HCT116 (cell line): ENCODE results near the gene RPS6KA1. TPM values are rescaled to one million over a fixed set of nuclear protein-coding genes. Genes with fewer than 3 reads are reported as not detected.
A peak's percentile ranks its signal among the peaks of the same experiment; 100 is the strongest.

Experiments
- ATAC-seq: fragments of 200-7000 bp; cut with Tn5 transposase; 2 replicates; pipeline ENCODE4 v1.9.1; 2020; ENCODE audit warnings: mild to moderate bottlenecking, moderate library complexity
- BruUV-seq: library from RNA; stranded (reverse); fragments of 400-500 nt; replicated peaks from 2 replicates; lab custom pipeline; 2021; lab: Mats Ljungman, UMichigan
- CTCF ChIA-PET: fragments of 300-600 bp; sonication (Branson Sonifier 250); formaldehyde crosslinking; loops from one replicate; lab custom pipeline; 2021; ENCODE audit warnings: antibody characterized with exemption; lab: Charles Lee
- POLR2A ChIA-PET: fragments of 300-600, 350-600 bp; sonication (Branson Sonifier 250); formaldehyde crosslinking; loops from one replicate; lab custom pipeline; 2021; ENCODE audit warnings: antibody characterized with exemption; lab: Charles Lee
- RAD21 ChIA-PET, 2 experiments: fragments of 300-600 bp; sonication (Branson Sonifier 250); formaldehyde crosslinking; loops; one replicate each; lab custom pipeline; 2023; ENCODE audit warnings: low total read pairs in 2 of 2; ENCODE audit not compliant: uncharacterized antibody in 2 of 2, unreplicated experiment in 2 of 2, low non-redundant PET in 1 of 2; lab: Charles Lee
- DNase-seq: peaks from one replicate; pipeline ENCODE4 v3.0.0-alpha.2; 2010; ENCODE audit warnings: low read depth, low spot score
- H2AFZ ChIP-seq: fragments of 200-600 bp; shearing (Covaris generic), sonication (generic); 2 replicates; pipeline ENCODE4 v1.6.1; 2017; ENCODE audit warnings: low read depth, mixed run types, mixed read lengths, antibody characterized with exemption, low read length; ENCODE audit not compliant: poor library complexity, severe bottlenecking
- H3K27ac ChIP-seq: 2 replicates; pipeline ENCODE4 v1.5.1; 2012; ENCODE audit warnings: low read depth, low read length
- H3K27me3 ChIP-seq: fragments of 200-600 bp; sonication (generic); 2 replicates; pipeline ENCODE4 v1.6.1; 2016; ENCODE audit warnings: mixed run types, low read length, mixed read lengths; ENCODE audit not compliant: insufficient read depth
- H3K36me3 ChIP-seq, 2 experiments: fragments of 200-500 bp in 1 of 2; fragments of 200-600 bp in 1 of 2; sonication (Bioruptor generic) in 1 of 2; sonication (generic) in 1 of 2; 2 replicates each; pipeline versions ENCODE4 v1.5.1 to v1.6.1; 2014 to 2016; ENCODE audit warnings: low read length in 2 of 2, inconsistent platforms in 1 of 2, mixed read lengths in 1 of 2, mixed run types in 1 of 2; ENCODE audit not compliant: insufficient read depth in 2 of 2, control insufficient read depth in 1 of 2
- H3K4me1 ChIP-seq, 2 experiments: fragments of 200-600 bp in 1 of 2; sonication (generic) in 1 of 2; 2 replicates each; pipeline versions ENCODE4 v1.5.1 to v1.6.1; 2012 to 2017; ENCODE audit warnings: low read length in 2 of 2, inconsistent platforms in 1 of 2, mild to moderate bottlenecking in 1 of 2, mixed read lengths in 1 of 2, mixed run types in 1 of 2, moderate library complexity in 1 of 2; ENCODE audit not compliant: insufficient read depth in 2 of 2, control insufficient read depth in 1 of 2
- H3K4me2 ChIP-seq: fragments of 200-600 bp; sonication (generic); 2 replicates; pipeline ENCODE4 v1.6.1; 2017; ENCODE audit warnings: mixed run types, low read length, mixed read lengths
- H3K4me3 ChIP-seq, 2 experiments: fragments of 200-600 bp in 1 of 2; sonication (generic) in 1 of 2; replicated peaks in 1 of 2; 2 replicates each; pipeline ENCODE4 v1.5.1; 2011 to 2016; ENCODE audit warnings: low read length in 2 of 2, control low read depth in 1 of 2, low read depth in 1 of 2, mild to moderate bottlenecking in 1 of 2, mixed read lengths in 1 of 2, mixed run types in 1 of 2
- H3K79me2 ChIP-seq: fragments of 200-600 bp; sonication (generic); 2 replicates; pipeline ENCODE4 v1.6.1; 2017; ENCODE audit warnings: mild to moderate bottlenecking, mixed run types, low read length, moderate library complexity, mixed read lengths; ENCODE audit not compliant: insufficient read depth
- H3K9ac ChIP-seq: fragments of 200-600 bp; sonication (generic); 2 replicates; pipeline ENCODE4 v1.6.1; 2016; ENCODE audit warnings: low read length, mixed read lengths
- H3K9me2 ChIP-seq: fragments of 200-600 bp; sonication (generic), shearing (Covaris generic); 2 replicates; pipeline ENCODE4 v1.6.1; 2017; ENCODE audit warnings: mixed run types, mild to moderate bottlenecking, moderate library complexity; ENCODE audit not compliant: insufficient read depth
- H3K9me3 ChIP-seq, 2 experiments: fragments of 200-500 bp in 1 of 2; fragments of 200-600 bp in 1 of 2; sonication (Bioruptor generic) in 1 of 2; sonication (generic) in 1 of 2; 2 replicates each; pipeline ENCODE4 v1.6.1; 2014 to 2017; ENCODE audit warnings: low read length in 2 of 2, mixed read lengths in 2 of 2, inconsistent platforms in 1 of 2, low read depth in 1 of 2, mild to moderate bottlenecking in 1 of 2, mixed run types in 1 of 2, moderate library complexity in 1 of 2; ENCODE audit not compliant: control insufficient read depth in 1 of 2, insufficient read depth in 1 of 2
- H4K20me1 ChIP-seq: fragments of 200-600 bp; sonication (generic), shearing (Covaris generic); 2 replicates; pipeline ENCODE4 v1.6.1; 2017; ENCODE audit warnings: mixed run types, mild to moderate bottlenecking, moderate library complexity; ENCODE audit not compliant: insufficient read depth
- CTCF ChIP-seq, 3 experiments: fragments of 200-600 bp in 1 of 3; sonication (generic) in 1 of 3; IDR thresholded peaks in 2 of 3; conservative IDR thresholded peaks in 1 of 3; 2 replicates each; pipeline ENCODE4 v1.5.1; 2012 to 2017; ENCODE audit warnings: low read depth in 2 of 3, low read length in 2 of 3, antibody characterized with exemption in 1 of 3, borderline replicate concordance in 1 of 3, control low read depth in 1 of 3, mild to moderate bottlenecking in 1 of 3, mixed read lengths in 1 of 3, mixed run types in 1 of 3, moderate library complexity in 1 of 3; ENCODE audit not compliant: insufficient read depth in 1 of 3
- EGR1 ChIP-seq: IDR thresholded peaks from 2 replicates; pipeline ENCODE4 v1.6.1; 2012; ENCODE audit warnings: low read depth
- FOSL1 ChIP-seq: IDR thresholded peaks from 2 replicates; pipeline ENCODE4 v1.6.1; 2012; ENCODE audit warnings: low read depth
- POLR2A ChIP-seq: IDR thresholded peaks from 2 replicates; pipeline ENCODE4 v1.7.0; 2011; ENCODE audit warnings: borderline replicate concordance; ENCODE audit not compliant: insufficient read depth, insufficient read length; ENCODE audit errors: extremely low read depth
- RAD21 ChIP-seq: IDR thresholded peaks from 2 replicates; pipeline ENCODE4 v1.6.1; 2012; ENCODE audit warnings: low read depth, mild to moderate bottlenecking
- REST ChIP-seq: IDR thresholded peaks from 2 replicates; pipeline ENCODE4 v1.6.1; 2012; ENCODE audit warnings: low read depth
- SIN3A ChIP-seq: IDR thresholded peaks from 2 replicates; pipeline ENCODE4 v1.6.1; 2012; ENCODE audit warnings: low read depth
- SP1 ChIP-seq: IDR thresholded peaks from 2 replicates; pipeline ENCODE4 v1.6.1; 2012; ENCODE audit warnings: low read depth
- SRF ChIP-seq: IDR thresholded peaks from 2 replicates; pipeline ENCODE4 v1.6.1; 2012; ENCODE audit warnings: low read depth
- ZBTB33 ChIP-seq: IDR thresholded peaks from 2 replicates; pipeline ENCODE4 v1.6.1; 2011; ENCODE audit warnings: mild to moderate bottlenecking, low read length, moderate library complexity; ENCODE audit not compliant: insufficient replicate concordance; ENCODE audit errors: extremely low read depth
- intact Hi-C: fragments of 100-400 bp; cut with micrococcal nuclease; formaldehyde crosslinking; loops from 2 replicates; pipeline ENCODE4 v1.10.0; 2022
- total RNA-seq: library from RNA; stranded (reverse); gene quantifications from one replicate; pipeline ENCODE4 v1.2.1, GENCODE V29; 2021; ENCODE audit not compliant: unreplicated experiment

RPS6KA1 gene
- total RNA-seq, 1 experiment from 2014 or later = 47.0 TPM

GRCh38 chr1:26597629-26598039 is 68.1 kb downstream of the RPS6KA1 start:
- peak overlapping the region; percentile 93 for H2AFZ ChIP-seq
- ChIA-PET POLR2A (no interaction called here), RAD21 (interaction anchor here in 1 of 2 experiments (2.5 kb wide), 1 partner anchor 191 kb away, joined by 8 read pairs; the partner anchor contains the start of gene PIGV), CTCF (interaction anchor here (3.9 kb wide), 1 partner anchor 191 kb away, joined by 40 read pairs; the partner anchor contains the start of gene PIGV)
- no TSS peak for BruUV-seq
- H3K9ac ChIP-seq = no peak overlapping the region
- no peaks in the 10 kb centered on the region for H3K79me2 ChIP-seq
- ATAC-seq (peak; percentile 82), DNase-seq (peak; percentile 68)
- no peaks in the 10 kb centered on the region for H3K9me2 ChIP-seq
- no peak overlapping the region for H3K4me2 ChIP-seq
- no peaks in the 10 kb centered on the region for H4K20me1 ChIP-seq
- intact Hi-C loops = no loop called here
- no peak for TF ChIP-seq EGR1
- no peak for TF ChIP-seq SRF
- TF ChIP-seq SIN3A = no peak
- TF ChIP-seq CTCF (IDR thresholded peaks at IDR 0.05 in 2 of 3, conservative IDR thresholded peaks at IDR 0.05 in 1 of 3; ENCODE audit: borderline replicate concordance in 1 of 3, insufficient read depth in 1 of 3, low read depth in 2 of 3, low read length in 2 of 3) = peak; percentile 56 to 67 (median 61); a peak in 5 of 6 replicates
- peak; percentile 58 for TF ChIP-seq RAD21
- no peak for TF ChIP-seq SP1
- no peak for TF ChIP-seq REST
- TF ChIP-seq ZBTB33 = no peak
- TF ChIP-seq FOSL1 = no peak
- no peak for TF ChIP-seq POLR2A
- no peak overlapping the region for H3K4me3 ChIP-seq
- no peak overlapping the region for H3K27ac ChIP-seq
- peaks cover 0 to 8% of the 10 kb centered on the region in 2 experiments; a peak in 3 of 4 replicates for H3K4me1 ChIP-seq
- H3K36me3 ChIP-seq = no peaks in the 10 kb centered on the region
- no peaks in the 10 kb centered on the region for H3K27me3 ChIP-seq
- H3K9me3 ChIP-seq = no peaks in the 10 kb centered on the region
